ENCODE measurements around the gene KMT2E.

DNA sequence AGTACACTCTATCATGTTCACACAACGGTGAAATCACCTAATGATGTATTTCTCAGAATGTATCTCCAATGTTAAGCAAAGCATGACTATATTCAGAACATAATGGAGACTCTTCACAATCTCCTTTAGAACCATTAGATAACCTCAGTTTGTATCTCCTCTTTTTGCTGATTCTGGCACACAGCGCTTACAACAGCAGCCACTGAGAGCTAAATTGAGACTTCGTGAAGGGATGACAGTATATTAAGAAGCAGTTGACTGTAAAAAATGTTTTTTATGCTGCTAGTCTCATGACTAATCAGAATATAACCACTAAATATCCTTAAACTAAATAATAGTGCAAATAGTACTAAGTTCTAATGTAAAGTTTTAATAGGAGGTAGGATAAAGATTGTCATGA lies 46.9 kb downstream of the KMT2E start:
- TF ChIP-seq, protein P1, sequence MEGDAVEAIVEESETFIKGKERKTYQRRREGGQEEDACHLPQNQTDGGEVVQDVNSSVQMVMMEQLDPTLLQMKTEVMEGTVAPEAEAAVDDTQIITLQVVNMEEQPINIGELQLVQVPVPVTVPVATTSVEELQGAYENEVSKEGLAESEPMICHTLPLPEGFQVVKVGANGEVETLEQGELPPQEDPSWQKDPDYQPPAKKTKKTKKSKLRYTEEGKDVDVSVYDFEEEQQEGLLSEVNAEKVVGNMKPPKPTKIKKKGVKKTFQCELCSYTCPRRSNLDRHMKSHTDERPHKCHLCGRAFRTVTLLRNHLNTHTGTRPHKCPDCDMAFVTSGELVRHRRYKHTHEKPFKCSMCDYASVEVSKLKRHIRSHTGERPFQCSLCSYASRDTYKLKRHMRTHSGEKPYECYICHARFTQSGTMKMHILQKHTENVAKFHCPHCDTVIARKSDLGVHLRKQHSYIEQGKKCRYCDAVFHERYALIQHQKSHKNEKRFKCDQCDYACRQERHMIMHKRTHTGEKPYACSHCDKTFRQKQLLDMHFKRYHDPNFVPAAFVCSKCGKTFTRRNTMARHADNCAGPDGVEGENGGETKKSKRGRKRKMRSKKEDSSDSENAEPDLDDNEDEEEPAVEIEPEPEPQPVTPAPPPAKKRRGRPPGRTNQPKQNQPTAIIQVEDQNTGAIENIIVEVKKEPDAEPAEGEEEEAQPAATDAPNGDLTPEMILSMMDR (IDR thresholded peaks at IDR 0.05): no peak
- TF ChIP-seq POLR2AphosphoS5 (IDR thresholded peaks at IDR 0.05) (no peak), EP300 (IDR thresholded peaks at IDR 0.05) (no peak), POLR2A (IDR thresholded peaks at IDR 0.05) (no peak)
